Left lung (tissue), 10 donors: Measurements from ENCODE around the gene CYP11A1. TPM values are rescaled to one million over a fixed set of nuclear protein-coding genes. Genes with fewer than 3 reads are reported as not detected.
A peak's percentile ranks its signal among the peaks of the same experiment; 100 is the strongest.

ENCODE experiments used
- ATAC-seq: fragments of 200-7000 bp; cut with Tn5 transposase; one replicate; pipeline ENCODE4 v1.9.1; 2020; ENCODE audit warnings: moderate library complexity
- DNase-seq, 4 donors: peaks; one replicate each; pipeline ENCODE4 v3.0.0-alpha.2; 2013 to 2020
- H3K27ac ChIP-seq, 2 donors: fragments of 200-600 bp; sonication (generic) in 1 of 2; one replicate each; pipeline versions ENCODE4 v1.5.0 to v1.8.0; 2020 to 2021
- H3K27me3 ChIP-seq, 2 donors: fragments of 200-600 bp; sonication (generic) in 1 of 2; one replicate each; pipeline versions ENCODE4 v1.5.0 to v1.8.0; 2020 to 2021
- H3K36me3 ChIP-seq, 2 donors: fragments of 200-600 bp; sonication (generic) in 1 of 2; one replicate each; pipeline versions ENCODE4 v1.5.0 to v1.8.0; 2020 to 2021
- H3K4me1 ChIP-seq, 2 donors: fragments of 200-600 bp; one replicate each; pipeline ENCODE4 v1.8.0; 2021
- H3K4me3 ChIP-seq, 2 donors: fragments of 200-600 bp; sonication (generic) in 1 of 2; one replicate each; pipeline versions ENCODE4 v1.5.0 to v1.8.0; 2020 to 2021; ENCODE audit warnings: mild to moderate bottlenecking in 1 of 2
- H3K9me3 ChIP-seq, 2 donors: fragments of 200-600 bp; sonication (generic) in 1 of 2; one replicate each; pipeline versions ENCODE4 v1.5.0 to v1.8.0; 2020 to 2021
- intact Hi-C, 2 donors: fragments of 100-400 bp; cut with DNase I; formaldehyde crosslinking; loops; one replicate each; pipeline versions ENCODE4 v1.11.2 to v1.14.2; 2022
- polyA plus RNA-seq, 6 donors: library from polyadenylated mRNA; unstranded; fragments of 120-200 nt; gene quantifications; one replicate each; pipeline ENCODE4 v1.2.1, GENCODE V29; 2013; ENCODE audit not compliant: insufficient read length in 6 of 6
- total RNA-seq, 2 donors: library from RNA; stranded (reverse); fragmentation: NEBNext Ultra II Directional; extraction: Animal tissue kit (Norgen Biotek cat#: 25700); gene quantifications; one replicate each; pipeline ENCODE4 v1.2.1, GENCODE V29; 2021
- TF ChIP-seq, protein P1 (sequence below), 2 donors: fragments of 200-600 bp; sonication (generic) in 1 of 2; IDR thresholded peaks; one replicate each; pipeline versions ENCODE4 v1.5.0 to v1.8.0; 2021; ENCODE audit warnings: antibody characterized with exemption in 2 of 2
- donor health status: DM: no; HTN: yes; CAD: no.
- donor health status: DM: no; HTN: no; CAD: no.

CYP11A1 gene
- total and polyA plus RNA-seq, 8 donors: 0.34 to 1.3 (median 0.61) TPM

DNA sequence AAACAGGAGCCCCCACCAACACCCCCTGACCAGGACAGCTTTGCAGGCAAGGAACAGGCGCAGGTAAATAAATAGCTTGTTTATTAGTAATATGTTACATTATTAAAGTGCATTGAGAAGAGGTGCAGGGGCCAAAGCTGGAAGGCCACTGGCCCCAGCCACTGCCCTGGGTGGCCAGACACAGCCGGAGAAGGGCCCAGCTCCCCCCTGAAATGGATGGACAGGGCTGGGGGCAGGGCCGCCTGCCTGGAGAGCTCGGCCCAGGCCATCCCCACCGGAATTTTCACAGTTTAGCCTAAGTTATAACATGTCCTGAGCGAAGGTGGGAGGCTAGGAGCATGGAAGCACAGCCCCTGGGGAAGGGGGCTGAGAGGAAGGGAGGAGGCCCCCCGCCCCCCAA is 41.8 kb upstream of the CYP11A1 start:
- Histone ChIP-seq H3K36me3 (peaks cover 0 to 15% of the 10 kb centered on the region in 2 donors), H3K4me3 (no peak overlapping the region), H3K27ac (no peak overlapping the region), H3K27me3 (no peaks in the 10 kb centered on the region), H3K9me3 (no peaks in the 10 kb centered on the region), H3K4me1 (peaks cover 0 to under 1% of the 10 kb centered on the region in 2 donors)
- TF ChIP-seq, protein P1, sequence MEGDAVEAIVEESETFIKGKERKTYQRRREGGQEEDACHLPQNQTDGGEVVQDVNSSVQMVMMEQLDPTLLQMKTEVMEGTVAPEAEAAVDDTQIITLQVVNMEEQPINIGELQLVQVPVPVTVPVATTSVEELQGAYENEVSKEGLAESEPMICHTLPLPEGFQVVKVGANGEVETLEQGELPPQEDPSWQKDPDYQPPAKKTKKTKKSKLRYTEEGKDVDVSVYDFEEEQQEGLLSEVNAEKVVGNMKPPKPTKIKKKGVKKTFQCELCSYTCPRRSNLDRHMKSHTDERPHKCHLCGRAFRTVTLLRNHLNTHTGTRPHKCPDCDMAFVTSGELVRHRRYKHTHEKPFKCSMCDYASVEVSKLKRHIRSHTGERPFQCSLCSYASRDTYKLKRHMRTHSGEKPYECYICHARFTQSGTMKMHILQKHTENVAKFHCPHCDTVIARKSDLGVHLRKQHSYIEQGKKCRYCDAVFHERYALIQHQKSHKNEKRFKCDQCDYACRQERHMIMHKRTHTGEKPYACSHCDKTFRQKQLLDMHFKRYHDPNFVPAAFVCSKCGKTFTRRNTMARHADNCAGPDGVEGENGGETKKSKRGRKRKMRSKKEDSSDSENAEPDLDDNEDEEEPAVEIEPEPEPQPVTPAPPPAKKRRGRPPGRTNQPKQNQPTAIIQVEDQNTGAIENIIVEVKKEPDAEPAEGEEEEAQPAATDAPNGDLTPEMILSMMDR (IDR thresholded peaks at IDR 0.05): no peak
- no peak for DNase-seq
- intact Hi-C loops: no loop called here
- ATAC-seq: no peak

DNA sequence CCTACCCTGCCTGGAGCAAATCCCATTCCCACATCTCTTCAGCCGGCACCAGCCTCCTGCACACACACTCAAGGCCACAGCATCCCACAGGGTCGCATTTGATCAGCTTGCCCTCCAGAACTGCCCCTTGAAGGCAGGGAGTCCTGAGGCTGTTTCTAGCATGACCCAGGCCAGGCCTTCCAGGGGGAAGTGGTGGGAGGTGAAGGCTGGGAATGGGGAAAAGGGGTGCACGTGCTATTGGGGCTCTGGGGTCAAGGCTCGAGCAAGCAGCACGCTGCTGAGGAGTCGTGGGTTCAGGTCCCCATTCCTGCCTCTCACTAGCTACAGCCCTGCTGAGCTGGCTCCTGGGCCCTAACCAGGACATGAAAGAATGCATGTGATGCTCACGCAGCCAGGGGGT is 41.4 kb upstream of the CYP11A1 start:
- H3K9me3 ChIP-seq: no peaks in the 10 kb centered on the region
- no peak overlapping the region for H3K4me3 ChIP-seq
- ATAC-seq (no peak), DNase-seq (no peak)
- H3K4me1 ChIP-seq: peaks cover 0 to 5% of the 10 kb centered on the region in 2 donors
- H3K27ac ChIP-seq: no peak overlapping the region
- intact Hi-C loops: no loop called here
- H3K27me3 ChIP-seq: no peaks in the 10 kb centered on the region
- H3K36me3 ChIP-seq: peaks cover 0 to 14% of the 10 kb centered on the region in 2 donors
- TF ChIP-seq, protein P1 (IDR thresholded peaks at IDR 0.05): no peak

DNA sequence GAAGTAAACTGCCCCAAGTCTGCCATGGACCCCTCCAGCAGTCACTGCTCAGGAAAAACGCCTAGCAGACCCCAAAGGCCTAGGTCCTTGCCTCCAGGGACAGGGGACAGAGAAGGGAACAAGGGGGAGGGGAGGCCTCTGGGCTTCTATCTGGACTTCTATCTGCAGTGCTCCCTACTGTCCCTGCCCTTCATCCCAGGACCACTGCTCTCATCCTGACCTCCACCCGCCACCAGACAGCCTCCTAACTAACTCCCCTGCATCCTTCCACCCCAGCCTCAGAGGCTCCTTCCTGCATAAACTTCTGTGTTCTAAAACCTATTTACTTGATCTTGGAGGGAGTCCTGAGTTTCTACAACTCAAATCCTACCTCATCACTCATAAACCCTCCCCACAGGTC is 40.9 kb upstream of the CYP11A1 start:
- TF ChIP-seq, protein P1 (IDR thresholded peaks at IDR 0.05): no peak
- Histone ChIP-seq H3K36me3 (peaks cover 0 to 10% of the 10 kb centered on the region in 2 donors), H3K27me3 (no peaks in the 10 kb centered on the region), H3K4me1 (peaks cover 0 to 9% of the 10 kb centered on the region in 2 donors), H3K9me3 (no peaks in the 10 kb centered on the region), H3K27ac (no peak overlapping the region), H3K4me3 (no peak overlapping the region)
- DNase-seq (no peak), ATAC-seq (no peak)
- intact Hi-C loops: no loop called here

DNA sequence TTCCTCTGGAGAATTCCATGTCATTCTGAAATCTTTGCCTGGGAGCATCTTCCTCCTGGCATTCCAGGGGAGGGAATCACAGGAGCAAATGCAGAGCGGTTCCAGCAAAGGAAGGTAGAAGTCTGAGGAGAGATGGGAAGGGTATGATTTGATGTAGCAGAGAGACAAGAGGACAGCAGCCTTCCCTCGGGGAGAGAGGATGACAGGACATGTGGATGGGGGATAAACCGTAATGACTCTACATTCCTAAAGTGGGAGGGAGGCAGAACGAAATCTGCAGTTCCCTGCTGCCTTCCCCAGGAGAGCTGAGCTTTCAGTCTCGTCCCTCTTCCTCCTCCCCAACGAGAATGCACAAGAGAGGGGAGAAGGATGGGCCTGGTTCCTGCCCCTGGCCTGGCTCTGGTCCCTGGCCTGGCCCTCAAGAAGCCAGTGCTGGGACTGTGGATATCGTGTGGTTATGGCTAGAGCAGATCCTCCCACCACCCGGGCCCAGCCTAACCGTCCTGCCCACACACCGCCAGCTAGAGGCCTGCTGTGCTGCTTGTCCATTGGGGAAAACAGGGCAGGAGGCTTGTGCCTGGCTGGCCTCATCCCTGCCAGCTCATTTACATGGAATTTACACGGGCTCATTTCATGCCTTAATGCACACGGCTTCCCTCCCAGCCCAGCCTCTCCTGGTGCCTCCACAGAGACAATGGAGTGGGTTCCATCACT is 39.7 kb upstream of the CYP11A1 start:
- Histone ChIP-seq H3K9me3 (no peaks in the 10 kb centered on the region), H3K27me3 (no peaks in the 10 kb centered on the region), H3K4me3 (no peak overlapping the region), H3K4me1 (peaks cover 5 to 21% of the 10 kb centered on the region in 2 donors), H3K36me3 (peaks cover 0 to 9% of the 10 kb centered on the region in 2 donors), H3K27ac (no peak overlapping the region)
- intact Hi-C loops: no loop called here
- ATAC-seq: peak; percentile 54
- TF ChIP-seq, protein P1 (IDR thresholded peaks at IDR 0.05): no peak
- no peak for DNase-seq

DNA sequence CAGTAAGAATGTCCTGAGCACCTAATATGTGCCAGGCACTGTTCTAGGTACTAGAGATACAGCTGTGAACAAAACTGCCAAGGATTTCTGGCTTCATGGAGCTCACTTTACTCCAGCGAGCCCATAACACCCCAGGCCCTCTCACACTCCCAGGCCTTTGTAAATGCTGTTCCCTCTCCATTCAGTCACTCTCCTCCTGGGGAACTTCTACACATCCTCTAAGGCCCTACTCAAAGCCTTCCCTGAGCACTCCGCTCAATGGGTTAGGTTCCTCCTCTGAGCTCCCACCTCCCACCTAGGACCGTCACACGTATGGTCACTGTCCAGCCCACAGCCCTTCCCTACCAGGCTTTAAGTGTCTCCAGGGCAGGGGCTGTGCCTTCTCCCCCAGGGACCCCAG is 39.1 kb upstream of the CYP11A1 start:
- DNase-seq (no peak), ATAC-seq (no peak)
- Histone ChIP-seq H3K4me1 (peaks cover 5 to 28% of the 10 kb centered on the region in 2 donors), H3K4me3 (no peak overlapping the region), H3K9me3 (no peaks in the 10 kb centered on the region), H3K36me3 (peaks cover 0 to 9% of the 10 kb centered on the region in 2 donors), H3K27me3 (no peaks in the 10 kb centered on the region), H3K27ac (no peak overlapping the region)
- TF ChIP-seq, protein P1 (IDR thresholded peaks at IDR 0.05): no peak
- intact Hi-C loops: no loop called here
